Progenitor cell of endocrine pancreas (in vitro differentiated cells): ENCODE results near the gene RDH8. TPM values are rescaled to one million over a fixed set of nuclear protein-coding genes. Genes with fewer than 3 reads are reported as not detected.

Experiments used
- DNase-seq: peaks from one replicate; pipeline ENCODE4 v3.0.0; 2021; ENCODE audit warnings: low spot score; ENCODE audit not compliant: unreplicated experiment
- H3K27ac Mint-ChIP-seq: 2 replicates; pipeline ENCODE4 v1.8.0; 2021; ENCODE audit warnings: mild to moderate bottlenecking, moderate library complexity, mixed read lengths
- H3K27me3 Mint-ChIP-seq: 2 replicates; pipeline ENCODE4 v1.8.0; 2021; ENCODE audit warnings: mixed read lengths
- H3K36me3 Mint-ChIP-seq: 2 replicates; pipeline ENCODE4 v1.8.0; 2022; ENCODE audit warnings: mixed read lengths; ENCODE audit not compliant: insufficient read depth
- H3K4me1 Mint-ChIP-seq: 2 replicates; pipeline ENCODE4 v1.8.0; 2021; ENCODE audit warnings: low read depth, mixed read lengths
- H3K4me3 Mint-ChIP-seq: 2 replicates; pipeline ENCODE4 v1.8.0; 2021; ENCODE audit warnings: low read depth, mild to moderate bottlenecking, moderate library complexity, mixed read lengths
- H3K9me3 Mint-ChIP-seq: 2 replicates; pipeline ENCODE4 v1.8.0; 2021; ENCODE audit warnings: low read depth, mixed read lengths
- CTCF ChIP-seq: fragments of 200-600 bp; sonication (generic); IDR thresholded peaks from one replicate; pipeline ENCODE4 v1.5.0; 2021; ENCODE audit warnings: antibody characterized with exemption, mild to moderate bottlenecking; ENCODE audit not compliant: unreplicated experiment
- total RNA-seq: library from RNA; stranded (reverse); gene quantifications from 2 replicates; pipeline ENCODE4 v1.2.1, GENCODE V29; 2021

Gene RDH8
- total RNA-seq, 1 donor from 2014 or later, result not detected

DNA sequence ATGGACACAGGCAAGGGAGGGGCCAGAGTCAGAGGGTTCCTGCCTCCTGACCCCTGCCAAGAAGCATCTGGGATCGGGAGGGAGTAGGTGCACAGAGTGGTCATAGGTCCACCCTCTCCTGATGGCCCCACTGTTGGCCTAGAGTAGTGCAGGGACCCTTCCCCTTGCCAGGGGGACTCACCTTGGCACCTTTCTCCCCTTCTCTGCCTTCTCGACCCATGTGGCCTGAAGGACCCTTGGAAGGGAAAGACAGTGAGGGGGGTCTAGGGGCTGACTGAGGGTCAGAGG is 43.7 kb upstream of the RDH8 start:
- H3K4me3 Mint-ChIP-seq, result no peak overlapping the region
- H3K27ac Mint-ChIP-seq, result no peak overlapping the region
- H3K36me3 Mint-ChIP-seq, result no peaks in the 10 kb centered on the region
- DNase-seq, result no peak
- TF ChIP-seq CTCF, result no peak
- no peaks in the 10 kb centered on the region for H3K9me3 Mint-ChIP-seq
- H3K4me1 Mint-ChIP-seq, result no peaks in the 10 kb centered on the region
- peaks cover 55% of the 10 kb centered on the region for H3K27me3 Mint-ChIP-seq

- TF ChIP-seq CTCF, result no peak
- Mint-ChIP-seq H3K4me3 (no peak overlapping the region), H3K27ac (no peak overlapping the region), H3K36me3 (no peaks in the 10 kb centered on the region), H3K9me3 (no peaks in the 10 kb centered on the region), H3K4me1 (no peaks in the 10 kb centered on the region), H3K27me3 (peaks cover 51% of the 10 kb centered on the region)
- DNase-seq, result no peak
Measured at GRCh38 chr19:9970481-9970880, 42.8 kb upstream of the RDH8 start.

DNA sequence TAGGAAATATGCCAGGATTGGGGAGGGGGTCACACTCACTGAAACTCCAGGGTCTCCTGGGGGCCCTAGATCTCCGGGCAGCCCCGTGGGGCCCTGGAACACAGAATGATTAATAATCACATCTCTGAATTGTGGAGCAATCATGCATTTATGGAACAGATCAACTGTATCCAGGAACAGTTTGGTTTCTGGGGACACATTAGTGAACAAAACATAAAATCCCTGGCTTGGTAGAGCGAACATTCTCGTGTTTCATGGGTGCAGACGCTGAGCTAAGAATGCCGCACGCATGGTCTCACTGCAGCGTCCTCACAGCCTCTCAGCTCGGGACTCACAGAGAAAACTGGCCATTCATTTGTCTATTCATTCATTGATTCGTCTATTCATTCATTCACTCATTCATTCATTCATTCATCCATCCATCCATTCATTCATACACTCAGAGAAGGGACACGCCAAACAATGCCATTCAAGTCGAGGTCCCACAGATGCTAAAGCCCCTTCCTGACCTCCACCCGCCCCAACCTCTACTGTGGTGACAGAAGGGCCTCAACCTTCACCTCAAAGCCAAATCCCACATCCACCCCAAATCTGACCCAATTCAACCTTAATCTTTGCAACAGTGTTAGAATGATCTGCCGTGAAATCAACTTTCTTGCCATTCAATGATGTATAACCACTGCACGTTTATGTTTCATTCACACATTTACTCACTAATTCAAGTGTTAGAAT is 42.0 kb upstream of the RDH8 start:
- no peaks in the 10 kb centered on the region for H3K36me3 Mint-ChIP-seq
- DNase-seq, result no peak
- no peak for TF ChIP-seq CTCF
- no peaks in the 10 kb centered on the region for H3K9me3 Mint-ChIP-seq
- no peak overlapping the region for H3K27ac Mint-ChIP-seq
- H3K4me3 Mint-ChIP-seq, result no peak overlapping the region
- H3K4me1 Mint-ChIP-seq, result no peaks in the 10 kb centered on the region
- H3K27me3 Mint-ChIP-seq, result peaks cover 44% of the 10 kb centered on the region

DNA sequence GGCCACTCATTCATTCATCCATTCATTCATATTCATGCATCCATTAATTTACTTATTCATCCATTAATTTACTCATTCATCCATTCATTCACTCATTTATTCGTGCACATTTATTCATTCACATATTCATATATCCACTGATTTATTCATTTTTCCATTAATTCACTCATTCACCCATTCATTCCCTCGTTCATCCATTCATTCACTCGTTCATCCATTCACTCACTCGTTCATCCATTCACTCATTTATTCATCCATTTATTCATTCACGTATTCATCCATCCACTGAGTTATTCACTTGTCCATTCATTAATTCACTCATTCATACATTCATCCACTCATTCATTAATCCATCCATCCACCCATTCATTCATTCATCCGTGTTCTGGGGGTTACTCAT is 41.2 kb upstream of the RDH8 start:
- H3K4me1 Mint-ChIP-seq, result no peaks in the 10 kb centered on the region

More for the DNA sequence above, 41.2 kb upstream of the RDH8 start:
- H3K9me3 Mint-ChIP-seq, result no peaks in the 10 kb centered on the region
- no peak overlapping the region for H3K4me3 Mint-ChIP-seq
- no peak for DNase-seq
- no peak overlapping the region for H3K27ac Mint-ChIP-seq
- no peaks in the 10 kb centered on the region for H3K36me3 Mint-ChIP-seq
- TF ChIP-seq CTCF, result no peak
- H3K27me3 Mint-ChIP-seq, result peaks cover 38% of the 10 kb centered on the region
